ENCODE data around the gene TTLL4.

DNA sequence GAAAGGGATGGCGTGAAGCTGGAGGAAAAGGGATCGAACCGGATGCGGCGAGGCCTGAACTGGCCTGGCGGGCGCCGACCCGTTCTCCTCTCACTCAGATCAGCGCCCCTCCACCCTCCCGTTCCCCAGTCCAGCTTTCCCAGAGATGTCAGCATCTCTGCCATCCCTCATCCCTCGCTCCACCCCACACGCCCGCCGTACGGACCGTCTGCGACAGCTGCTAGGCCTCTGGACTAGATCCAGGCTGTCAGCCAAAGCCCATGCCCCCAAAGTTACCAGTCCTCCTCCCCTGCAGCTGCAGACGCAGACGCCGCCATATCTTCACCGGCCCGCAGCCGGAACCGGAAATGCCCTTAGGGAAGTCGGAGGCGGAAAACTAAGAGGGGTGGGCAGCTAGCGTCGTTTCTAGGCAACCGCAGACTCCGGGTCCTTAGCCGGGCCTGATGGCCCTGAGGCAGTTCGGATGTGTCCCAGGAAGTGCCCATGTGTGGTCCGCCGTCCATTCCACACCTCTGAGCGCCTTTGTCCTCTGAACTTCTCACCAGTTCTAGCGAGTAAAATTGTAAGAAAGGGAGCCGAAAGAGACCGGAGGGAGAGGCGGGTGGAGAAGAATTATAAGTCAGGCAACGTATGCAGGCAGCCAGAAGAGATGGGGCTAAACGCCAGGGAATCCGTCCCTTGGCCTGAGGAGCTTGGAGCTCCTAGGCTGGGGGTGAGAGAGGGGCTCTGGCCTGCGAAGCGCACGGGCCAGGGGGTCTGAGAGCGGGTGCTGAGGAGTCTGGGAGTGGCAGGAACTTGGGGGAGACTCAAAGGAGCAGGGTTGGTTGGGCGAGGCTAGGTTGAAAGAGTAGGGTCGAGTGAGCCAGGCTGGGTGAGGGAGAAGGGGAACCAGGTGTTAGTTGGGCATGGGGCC, 38.7 kb upstream of the TTLL4 start, which contains the start of the genes RNF25 and STK36:
- TF ChIP-seq EZH2 (IDR thresholded peaks at IDR 0.05; ENCODE audit: borderline replicate concordance, low read length): no peak
- TF ChIP-seq, protein P1, sequence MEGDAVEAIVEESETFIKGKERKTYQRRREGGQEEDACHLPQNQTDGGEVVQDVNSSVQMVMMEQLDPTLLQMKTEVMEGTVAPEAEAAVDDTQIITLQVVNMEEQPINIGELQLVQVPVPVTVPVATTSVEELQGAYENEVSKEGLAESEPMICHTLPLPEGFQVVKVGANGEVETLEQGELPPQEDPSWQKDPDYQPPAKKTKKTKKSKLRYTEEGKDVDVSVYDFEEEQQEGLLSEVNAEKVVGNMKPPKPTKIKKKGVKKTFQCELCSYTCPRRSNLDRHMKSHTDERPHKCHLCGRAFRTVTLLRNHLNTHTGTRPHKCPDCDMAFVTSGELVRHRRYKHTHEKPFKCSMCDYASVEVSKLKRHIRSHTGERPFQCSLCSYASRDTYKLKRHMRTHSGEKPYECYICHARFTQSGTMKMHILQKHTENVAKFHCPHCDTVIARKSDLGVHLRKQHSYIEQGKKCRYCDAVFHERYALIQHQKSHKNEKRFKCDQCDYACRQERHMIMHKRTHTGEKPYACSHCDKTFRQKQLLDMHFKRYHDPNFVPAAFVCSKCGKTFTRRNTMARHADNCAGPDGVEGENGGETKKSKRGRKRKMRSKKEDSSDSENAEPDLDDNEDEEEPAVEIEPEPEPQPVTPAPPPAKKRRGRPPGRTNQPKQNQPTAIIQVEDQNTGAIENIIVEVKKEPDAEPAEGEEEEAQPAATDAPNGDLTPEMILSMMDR (IDR thresholded peaks at IDR 0.05; ENCODE audit: low read length): no peak
